ENCODE measurements around the gene FCHO1.

The FCHO1 gene

DNA sequence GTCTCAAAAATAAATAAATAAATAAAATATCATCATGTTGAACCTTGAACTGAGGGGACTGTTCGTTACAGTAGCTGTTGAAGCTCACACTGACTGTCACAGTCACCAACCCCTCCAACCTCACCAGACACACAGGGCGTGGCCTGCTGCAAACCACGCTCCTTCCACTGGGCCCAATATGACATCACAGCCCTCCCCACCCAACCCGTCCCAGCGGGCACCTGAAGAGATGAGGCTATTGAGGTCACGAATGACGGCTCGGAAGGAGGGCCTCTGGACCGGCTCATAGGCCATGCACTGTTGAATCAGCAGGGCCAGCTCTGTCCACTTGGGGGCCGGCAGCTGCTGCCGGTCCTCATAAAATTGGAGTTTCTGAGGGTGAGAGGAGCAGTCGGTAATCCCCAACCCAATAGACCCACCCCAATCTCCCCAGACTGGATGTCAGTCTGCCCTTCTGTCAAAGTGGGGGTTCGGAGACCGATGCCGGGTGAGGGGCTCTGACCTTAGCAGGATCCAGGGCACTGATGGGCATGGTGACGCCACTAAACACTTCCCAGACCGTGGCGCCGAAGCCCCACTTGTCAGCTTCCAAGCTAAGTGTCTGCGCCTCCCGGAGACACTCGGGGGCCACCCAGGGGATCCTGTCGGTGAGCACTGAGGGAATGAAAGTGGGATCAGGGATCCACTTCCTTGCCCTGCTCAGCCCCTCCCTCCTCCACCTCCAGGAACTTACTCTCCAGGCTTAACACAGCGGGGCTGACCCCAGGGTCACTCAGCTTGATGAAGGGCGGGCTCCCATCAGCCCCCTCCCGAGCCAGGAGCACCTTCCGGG lies 83.3 kb downstream of the FCHO1 start:
- no peak for DNase-seq

DNA sequence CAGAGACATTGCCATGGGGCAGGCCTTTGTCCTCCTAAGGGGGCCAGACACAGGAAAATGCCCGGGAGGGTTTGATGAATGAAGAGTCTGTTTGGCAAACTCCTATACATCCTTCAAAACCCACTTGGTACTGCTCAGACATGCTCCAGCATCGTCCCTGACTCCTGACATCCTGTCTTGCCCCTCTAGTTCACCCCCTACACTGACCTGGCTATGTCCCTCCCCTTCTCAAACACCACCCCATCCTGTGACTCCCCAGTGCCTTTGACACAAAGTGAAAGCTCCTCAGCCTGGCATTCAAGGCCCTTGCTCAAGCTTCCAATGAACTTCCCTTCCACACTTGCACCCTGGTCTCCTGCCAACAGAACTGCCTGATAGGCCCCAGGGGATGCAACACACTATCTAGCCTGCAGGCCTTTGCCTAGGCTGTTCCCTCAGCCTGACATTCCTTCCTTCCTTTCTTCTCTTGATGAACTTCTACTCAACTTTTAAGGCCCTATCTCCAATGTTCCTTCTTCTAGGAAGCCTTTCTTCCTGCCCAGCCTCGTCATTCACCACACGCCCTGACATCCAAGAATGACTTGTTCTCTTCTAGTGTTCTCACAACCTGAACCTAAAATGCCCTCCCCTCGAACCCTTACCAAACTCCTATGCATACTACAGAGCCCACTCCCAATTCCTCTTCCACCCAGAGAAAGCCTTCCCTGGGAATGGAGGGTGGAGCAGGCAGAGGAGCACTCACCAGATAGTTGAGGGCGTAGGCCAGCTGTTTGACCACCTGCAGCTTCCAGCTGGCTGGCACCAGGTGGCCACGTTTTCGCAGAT lies 84.1 kb downstream of the FCHO1 start:
- no peak for DNase-seq

- no peak for DNase-seq
These were observed 85.3 kb downstream of the FCHO1 start for GRCh38 chr19:17836530-17836929.

- DNase-seq = no peak
These were observed 86.7 kb downstream of the FCHO1 start for GRCh38 chr19:17837972-17838371.
